GM12801 (cell line): Measurements from ENCODE around the gene SAMD10.

Experiments used
- TF ChIP-seq, protein P1 (sequence below): IDR thresholded peaks from one replicate; pipeline ENCODE4 v1.5.1; 2011; ENCODE audit warnings: control low read depth; ENCODE audit not compliant: insufficient read length; ENCODE audit errors: extremely low read depth

Gene SAMD10

DNA sequence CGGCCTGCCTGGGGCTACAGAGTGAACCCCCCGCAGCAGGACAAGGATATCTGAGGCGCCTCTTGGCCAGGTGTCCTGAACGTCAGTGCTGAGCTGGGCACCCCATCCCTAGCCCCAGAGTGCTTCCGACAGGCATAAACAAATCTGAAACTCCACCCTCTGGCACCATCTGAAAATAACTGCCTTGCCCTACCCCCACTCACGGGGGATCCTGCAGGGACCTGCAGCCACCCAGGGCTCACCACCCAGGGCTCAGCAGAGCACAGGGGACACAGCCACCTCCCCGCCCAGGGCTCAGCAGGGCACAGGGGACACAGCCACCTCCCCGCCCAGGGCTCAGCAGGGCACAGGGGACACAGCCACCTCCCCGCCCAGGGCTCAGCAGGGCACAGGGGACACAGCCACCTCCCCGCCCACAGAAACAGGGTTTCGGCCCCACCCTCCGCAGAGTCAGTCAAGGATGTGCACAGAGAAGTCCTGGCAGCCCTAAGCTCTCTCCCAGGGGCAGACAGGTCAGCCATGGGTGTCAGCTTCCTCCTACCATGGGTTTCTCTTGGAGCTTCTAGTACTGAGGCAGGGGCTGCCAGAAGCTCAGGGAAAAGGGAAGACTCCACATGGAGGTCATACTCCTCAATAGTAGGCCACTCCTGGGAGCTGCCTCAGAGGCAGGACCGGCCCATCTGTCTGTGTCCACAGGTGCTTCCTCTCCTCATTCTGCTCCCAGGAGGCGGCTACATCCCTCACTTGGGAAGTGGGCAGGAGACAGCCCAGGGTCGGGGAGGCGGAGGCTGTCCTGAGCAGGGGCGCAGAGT, 27.8 kb downstream of the SAMD10 start:
- TF ChIP-seq, protein P1, sequence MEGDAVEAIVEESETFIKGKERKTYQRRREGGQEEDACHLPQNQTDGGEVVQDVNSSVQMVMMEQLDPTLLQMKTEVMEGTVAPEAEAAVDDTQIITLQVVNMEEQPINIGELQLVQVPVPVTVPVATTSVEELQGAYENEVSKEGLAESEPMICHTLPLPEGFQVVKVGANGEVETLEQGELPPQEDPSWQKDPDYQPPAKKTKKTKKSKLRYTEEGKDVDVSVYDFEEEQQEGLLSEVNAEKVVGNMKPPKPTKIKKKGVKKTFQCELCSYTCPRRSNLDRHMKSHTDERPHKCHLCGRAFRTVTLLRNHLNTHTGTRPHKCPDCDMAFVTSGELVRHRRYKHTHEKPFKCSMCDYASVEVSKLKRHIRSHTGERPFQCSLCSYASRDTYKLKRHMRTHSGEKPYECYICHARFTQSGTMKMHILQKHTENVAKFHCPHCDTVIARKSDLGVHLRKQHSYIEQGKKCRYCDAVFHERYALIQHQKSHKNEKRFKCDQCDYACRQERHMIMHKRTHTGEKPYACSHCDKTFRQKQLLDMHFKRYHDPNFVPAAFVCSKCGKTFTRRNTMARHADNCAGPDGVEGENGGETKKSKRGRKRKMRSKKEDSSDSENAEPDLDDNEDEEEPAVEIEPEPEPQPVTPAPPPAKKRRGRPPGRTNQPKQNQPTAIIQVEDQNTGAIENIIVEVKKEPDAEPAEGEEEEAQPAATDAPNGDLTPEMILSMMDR = no peak

GRCh38 chr20:63950701-63951397, 28.6 kb downstream of the SAMD10 start:
- TF ChIP-seq, protein P1 = no peak

DNA sequence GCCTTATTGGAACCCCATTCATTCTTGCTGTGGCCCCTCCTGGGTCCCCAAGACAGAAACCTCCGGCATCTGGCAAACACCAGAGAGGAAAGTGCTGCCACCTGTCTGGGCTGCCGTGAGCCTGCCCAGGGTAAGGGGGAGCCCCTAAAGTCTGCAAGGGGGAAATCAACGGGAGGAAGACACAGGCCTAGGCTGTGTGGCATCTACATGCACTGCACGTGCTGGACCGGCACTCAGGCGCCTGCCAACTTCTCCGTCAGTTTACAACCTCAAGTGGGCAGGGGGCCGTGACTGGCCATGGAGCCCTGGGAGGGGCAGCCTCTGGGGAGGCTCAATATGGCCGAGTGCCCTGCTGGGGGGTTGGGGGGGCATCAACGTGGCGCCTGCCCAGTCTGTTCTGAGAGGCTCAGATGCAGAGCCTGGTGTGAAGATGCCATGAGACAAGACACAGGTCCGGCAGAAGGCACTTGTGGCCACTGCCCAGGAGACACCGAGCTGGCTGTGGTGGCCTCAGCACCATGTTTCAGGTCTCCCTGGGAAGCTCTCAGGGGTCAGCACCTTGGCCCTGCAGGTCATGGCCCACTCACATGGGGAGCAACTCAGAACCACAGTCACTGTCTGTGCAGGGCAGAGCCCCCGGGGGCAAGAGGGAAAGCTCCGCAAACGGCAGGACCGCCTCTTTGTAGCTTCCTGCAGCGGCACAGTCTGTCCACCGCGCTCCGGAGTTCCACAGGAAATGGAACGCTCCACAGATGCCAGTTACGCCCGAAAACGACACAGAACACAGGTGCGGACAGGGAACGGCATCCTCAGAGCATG, 31.6 kb downstream of the SAMD10 start:
- TF ChIP-seq, protein P1 = no peak

- TF ChIP-seq, protein P1 = no peak
Measured at GRCh38 chr20:63946986-63947637, 32.3 kb downstream of the SAMD10 start.

- TF ChIP-seq, protein P1 = no peak
Measured at GRCh38 chr20:63945921-63946920, 33.2 kb downstream of the SAMD10 start.

- TF ChIP-seq, protein P1 = no peak
Measured at GRCh38 chr20:63945031-63945658, 34.3 kb downstream of the SAMD10 start.
